NCI-H526 treated with DMSO at 0.1 percent for 48 hours (cell line): Measurements from ENCODE around the gene CYBA.

Experiments used
- DNase-seq: peaks from one replicate; lab custom pipeline; 2025; lab: John Stamatoyannopoulos, UW

Gene CYBA

DNA sequence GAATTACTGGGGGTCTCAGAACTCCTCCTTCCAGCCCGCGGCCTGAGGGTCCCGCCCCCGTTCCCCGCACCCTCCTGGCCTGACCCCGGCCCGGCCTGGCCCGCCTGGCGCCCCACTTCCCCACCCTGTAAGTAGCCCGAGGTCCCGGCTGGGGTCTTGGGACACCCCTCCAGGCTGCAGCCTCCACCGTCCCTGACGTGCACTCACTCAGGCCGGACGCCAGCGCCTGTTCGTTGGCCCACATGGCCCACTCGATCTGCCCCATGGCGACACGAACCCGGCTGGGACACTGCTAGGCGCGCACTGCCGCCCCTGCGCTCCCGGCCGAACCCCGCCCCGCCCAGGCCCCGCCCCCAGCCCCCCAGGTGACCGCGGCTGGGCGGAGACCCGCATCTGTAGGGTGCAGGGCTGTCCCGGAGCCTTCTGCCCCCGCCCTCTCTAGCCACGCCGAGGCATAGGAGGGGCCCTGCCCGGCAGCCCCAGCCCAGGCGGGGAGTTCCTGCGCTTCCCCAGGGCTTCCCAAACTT is at the start of gene CYBA:
TSS of gene CYBA (minus strand) at position 305 of the 527 bp plus-strand sequence. CDS start at position 265, 40 bp downstream.
- DNase-seq = no peak

DNA sequence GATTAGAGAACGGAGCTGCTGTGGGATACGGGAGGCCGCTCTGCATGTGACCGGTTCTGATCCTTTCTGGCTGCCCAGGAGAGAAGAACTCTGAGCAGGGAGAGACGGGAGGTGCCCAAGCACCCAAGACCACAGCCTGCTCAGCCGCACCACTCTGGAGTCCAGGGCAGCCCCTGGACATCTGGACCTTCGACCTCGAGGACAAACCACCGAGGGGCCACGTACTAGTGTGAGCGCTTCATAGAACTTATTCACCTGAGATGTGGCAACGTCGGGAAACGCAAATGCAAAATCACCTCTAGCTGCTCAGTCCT is 49.4 kb upstream of the CYBA start:
- DNase-seq = no peak

DNA sequence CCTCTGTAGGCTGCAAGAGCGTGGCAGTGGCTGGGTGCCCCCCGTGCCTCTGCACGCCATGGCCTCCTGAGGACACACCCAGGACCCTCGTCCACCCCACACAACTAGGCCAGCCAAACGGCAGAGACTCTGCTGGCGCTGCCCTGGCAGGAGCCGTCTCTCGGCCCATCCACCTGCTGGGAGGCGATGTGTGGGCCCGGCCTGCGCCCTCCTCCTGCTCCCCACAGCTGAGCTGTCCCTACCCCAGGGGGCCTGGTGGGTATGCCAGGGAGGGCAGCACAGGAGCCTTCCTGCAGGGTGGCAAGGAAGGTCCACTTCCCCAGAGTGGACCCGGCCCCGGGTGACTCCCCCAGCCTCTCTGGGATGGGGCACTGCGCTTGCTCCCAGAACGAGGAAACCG is 48.3 kb upstream of the CYBA start:
- DNase-seq = no peak

DNA sequence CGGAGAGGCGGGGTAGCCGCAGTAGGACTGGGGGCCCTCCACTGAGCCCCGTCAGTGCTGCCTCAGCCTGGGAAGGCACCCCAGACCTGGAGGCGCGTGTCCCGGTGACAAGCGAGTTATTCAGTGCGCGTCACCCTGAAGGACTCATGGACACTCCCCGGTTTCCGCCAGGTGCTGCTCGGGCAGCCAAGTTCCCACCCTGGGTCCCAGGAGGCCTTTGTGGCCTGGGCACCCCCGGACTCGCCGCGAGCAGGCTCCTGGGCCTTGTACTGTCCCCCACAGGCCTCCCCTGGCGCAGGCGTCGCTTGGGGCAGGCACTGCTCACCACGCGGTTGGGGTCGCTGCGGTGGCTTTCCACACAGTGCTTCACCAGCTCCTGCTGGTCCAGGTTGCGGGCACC is 47.8 kb upstream of the CYBA start:
- no peak for DNase-seq

DNA sequence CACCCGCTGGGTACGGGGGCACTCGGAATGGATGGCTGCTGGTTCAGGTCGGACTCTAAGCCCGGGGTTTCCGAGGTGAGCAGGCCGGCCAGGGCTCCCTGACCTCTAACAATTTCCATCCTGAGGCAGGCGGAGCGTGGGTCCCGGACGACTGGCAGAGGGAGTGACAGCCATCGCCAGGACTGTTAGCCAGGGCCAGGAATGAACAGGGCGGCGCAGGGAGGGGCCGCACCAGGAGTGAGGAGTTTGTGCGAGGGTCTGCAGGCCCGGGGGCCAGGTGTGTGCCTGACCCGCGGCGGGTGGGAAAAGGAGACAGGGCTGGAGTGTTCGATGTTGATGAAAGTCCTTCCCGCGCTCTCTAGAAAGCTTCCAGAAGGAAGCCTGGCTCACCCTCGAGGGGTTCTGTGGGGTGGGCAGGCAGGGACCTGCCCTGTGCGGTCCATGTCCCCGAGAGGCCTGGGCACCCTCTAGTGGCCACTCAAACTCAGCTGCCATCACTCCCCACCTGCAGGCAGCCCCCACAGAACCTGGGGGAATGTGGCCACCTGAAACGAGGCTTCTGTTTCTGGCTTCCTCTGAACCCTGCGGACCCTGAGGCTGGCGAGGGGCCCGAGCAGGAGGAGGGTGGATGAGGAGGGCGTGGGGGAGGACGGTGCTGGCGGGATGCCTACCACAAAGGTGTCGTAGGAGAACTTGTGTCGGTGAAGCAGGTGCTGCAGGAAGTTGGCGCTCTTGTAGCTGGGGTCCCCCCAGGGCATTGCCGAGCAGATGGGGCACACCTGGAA is 47.2 kb upstream of the CYBA start:
- DNase-seq = no peak

DNA sequence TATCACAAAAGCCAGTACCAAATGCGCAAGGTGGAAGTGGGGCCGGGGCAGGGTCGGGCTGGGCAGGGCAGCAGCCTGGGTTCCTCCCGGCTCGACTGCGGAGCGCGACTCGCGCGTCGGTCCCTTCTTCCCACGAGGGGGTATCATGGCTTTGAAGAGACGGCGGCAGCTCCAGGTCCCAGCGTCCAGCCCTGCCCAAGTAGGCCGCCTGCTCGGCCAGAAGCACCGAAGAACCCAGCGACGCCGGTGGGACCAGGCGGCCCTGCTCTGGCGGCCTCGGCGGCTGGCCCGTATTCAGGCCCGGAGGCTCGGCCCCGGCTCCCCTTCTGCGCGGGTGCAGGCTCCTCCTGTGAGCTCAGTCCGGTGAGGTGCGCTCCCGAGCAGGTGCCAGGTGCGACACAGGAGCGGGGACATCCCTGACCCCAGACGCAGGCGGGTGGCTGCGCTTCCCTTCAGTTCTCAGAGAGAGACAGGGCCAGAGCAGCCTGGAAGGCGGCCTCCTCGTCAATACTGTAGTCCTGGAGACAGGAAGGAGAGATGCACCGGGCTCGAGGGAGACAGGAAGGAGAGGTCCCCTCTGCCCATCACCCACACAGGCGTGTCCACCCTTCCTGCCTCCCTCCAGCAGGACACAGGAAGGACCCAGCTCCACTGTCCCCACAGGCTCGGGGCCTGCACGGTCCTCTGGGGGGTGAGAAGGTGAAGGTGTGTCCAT is 46.4 kb upstream of the CYBA start:
- no peak for DNase-seq

DNA sequence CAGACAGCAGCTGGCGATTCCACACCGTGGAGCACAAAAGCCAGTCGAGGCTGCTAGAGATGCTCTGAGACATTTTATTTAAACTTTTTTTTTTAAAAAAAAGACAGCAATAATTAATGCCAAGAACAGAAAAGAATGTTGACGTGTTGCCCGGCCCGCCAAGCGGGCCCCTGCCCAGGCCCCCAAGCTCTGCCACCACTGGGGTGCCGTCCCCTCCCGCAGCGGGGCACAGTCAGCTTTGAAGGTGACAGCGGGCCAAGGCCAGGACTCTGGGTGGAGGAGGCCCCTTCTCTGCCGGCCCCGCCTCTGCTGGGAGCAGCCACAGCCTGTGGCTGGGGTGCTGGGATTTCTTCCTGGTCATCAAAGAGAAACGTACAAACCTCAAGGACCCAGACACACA is 45.6 kb upstream of the CYBA start:
- no peak for DNase-seq

DNA sequence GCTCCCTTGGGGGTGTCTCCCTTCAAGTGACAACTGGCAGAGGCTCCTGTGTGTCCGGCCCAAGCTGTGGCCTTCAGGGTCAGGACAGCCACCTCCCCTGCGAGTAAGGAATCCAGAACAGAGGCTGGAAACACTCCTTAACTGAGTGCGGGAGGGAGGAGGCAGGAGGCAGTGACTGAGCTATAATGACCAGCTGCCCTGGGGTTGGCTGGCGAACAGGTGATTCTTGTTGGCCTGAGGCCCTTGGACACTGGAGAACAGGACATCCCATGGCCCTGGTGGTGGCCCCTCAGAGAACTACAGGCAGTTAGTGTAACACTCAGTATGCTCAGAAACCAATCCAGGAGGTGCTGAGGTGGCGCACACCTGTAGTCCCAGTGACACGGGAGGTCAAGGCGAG is 44.9 kb upstream of the CYBA start:
- DNase-seq = no peak

DNA sequence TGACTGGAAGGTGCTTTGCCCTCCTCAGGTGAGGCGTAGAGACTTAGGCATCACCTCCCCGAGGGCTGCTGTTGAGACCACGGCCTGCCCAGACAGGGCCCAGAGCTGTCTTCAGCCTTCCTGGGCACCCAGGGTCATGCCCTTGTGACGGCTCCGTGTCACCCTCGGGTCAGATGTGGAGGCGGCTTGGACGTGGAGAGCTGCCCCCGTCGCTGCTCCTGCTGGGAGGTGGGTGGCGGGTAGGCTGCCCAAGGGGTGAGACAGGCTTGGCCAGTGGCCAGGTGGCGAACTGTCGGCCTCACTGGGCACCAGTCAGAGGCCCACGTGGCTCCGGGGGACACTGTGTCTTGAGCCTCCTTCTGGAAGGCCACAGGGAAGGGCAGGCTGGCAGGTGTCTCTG is 44.4 kb upstream of the CYBA start:
- DNase-seq = no peak

DNA sequence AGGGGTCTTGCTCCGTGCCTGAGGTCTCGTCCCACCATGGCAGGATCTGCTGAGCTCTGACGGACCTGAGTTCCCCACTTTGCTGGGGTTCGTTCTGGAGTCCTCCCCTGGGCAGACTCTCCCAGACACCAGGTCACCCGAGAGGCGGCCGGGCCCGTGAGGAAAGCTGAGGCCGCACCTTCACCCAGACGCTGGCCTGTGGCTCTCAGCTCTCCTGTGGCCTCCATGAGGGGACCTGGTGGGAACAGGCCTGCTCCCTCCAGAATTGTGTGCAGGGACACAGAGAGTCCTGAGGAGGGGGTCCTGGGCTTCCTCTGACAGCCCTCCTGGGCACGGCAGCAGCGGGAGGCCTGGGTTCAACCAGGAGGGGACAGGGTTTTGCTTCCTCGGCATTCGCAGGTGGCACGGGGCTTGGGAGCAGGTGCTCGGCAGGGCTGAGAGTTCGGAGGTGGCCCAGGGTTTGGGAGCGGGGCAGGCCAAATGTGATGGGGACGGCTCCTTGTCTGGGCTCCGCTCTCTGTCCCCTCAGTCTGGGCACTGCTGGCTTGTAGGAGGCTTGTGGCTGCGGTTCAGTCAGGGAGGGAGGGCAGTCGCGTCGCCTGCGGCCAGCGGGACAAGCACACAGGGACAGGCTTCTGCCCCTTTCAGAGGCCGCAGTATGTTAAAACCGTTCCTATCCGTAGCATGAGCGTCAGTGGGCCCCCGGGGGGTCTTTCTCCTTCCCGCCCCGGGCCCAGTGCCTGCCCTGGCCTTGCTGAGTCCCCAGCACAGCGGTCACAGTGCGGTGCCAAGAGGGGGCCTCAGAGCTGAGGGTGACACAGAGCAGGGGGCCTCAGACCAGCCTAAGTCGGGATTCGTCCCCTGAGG is 43.6 kb upstream of the CYBA start:
- no peak for DNase-seq

DNA sequence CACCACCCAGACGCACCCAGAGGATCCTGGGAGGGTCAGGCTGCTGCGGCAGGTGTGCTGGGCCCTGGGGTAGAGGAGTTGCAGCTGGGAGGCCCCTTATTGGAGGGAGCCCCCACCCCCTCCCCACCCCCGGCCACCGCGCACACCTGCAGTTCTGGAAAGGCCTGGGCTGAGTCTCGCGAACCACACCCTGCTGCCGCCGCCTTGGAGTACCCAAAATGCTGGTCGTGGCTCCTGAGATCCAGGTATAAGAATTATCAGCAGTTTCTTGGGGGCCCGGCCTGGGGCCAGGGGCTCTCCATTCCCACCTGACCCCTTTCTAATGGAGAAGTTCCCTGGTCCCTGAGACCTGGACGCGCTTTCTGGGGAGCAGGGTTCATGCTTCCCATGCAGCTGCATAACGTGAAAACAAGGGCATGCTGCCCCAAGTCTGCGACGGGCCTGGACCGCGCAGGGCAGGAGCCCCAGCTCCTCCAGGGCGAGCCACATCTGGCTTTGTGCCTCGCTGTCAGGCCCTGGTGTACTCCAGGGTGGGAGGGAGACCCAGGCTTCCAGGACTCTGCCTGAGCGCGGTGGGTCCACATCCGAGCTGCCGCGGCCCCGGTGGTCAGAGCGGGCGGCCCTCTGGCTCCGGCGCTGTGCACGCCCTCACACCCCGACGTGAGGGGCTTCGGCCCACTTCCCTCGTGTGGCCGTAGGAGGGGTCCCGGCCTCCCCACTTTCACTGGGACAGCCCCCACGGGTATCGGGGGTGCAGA is 42.7 kb upstream of the CYBA start:
- DNase-seq = no peak

DNA sequence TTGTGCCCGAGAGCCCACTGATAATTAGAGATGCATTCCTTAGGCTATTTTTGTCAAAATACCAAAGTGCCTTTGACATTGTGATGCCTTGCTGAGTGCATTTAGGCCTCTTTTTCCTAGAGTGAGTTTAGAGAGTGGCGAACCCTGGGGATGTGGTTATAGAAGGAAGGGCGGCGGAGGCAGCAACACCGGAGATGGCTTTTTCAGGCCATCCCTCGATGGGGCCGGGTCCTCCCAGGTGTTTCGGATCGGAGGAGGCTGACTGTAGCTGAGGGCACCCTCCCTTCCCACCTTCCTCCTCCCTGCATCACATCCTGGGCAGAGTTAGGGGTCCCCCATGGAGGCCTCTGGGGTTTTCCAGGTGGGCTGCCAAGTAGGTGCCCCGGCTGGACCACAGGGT is 42.0 kb upstream of the CYBA start:
- no peak for DNase-seq

DNA sequence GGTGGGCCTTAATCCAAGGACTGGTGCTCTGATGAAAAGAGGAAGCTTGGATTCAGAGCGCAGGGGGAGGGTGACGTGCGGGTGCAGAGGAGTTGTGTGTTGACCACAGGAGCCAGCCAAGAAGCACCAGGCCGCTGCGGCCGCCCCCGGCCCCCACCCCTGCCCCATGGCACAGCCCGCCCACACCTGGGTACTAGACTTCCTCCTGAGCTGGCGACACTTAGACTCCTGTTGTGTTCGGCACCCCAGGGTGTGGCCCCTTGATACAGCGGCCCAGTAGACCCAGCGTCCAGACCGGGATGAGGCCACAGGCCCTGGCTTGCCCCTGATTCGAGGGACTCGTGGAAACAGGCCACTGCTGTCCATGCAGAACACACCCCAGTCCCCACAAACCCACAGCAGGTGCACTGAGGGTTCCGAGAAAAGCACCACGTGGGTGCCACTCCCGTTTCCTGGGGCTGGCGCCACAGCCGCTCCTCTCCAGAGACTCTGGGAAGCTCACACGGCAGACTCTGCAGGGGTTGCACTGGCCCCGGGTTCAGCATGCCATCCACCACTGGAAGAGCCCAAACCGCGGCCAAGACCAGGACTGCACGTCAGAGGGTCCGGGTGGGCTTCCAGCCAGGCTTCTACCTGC is 41.2 kb upstream of the CYBA start:
- no peak for DNase-seq

DNA sequence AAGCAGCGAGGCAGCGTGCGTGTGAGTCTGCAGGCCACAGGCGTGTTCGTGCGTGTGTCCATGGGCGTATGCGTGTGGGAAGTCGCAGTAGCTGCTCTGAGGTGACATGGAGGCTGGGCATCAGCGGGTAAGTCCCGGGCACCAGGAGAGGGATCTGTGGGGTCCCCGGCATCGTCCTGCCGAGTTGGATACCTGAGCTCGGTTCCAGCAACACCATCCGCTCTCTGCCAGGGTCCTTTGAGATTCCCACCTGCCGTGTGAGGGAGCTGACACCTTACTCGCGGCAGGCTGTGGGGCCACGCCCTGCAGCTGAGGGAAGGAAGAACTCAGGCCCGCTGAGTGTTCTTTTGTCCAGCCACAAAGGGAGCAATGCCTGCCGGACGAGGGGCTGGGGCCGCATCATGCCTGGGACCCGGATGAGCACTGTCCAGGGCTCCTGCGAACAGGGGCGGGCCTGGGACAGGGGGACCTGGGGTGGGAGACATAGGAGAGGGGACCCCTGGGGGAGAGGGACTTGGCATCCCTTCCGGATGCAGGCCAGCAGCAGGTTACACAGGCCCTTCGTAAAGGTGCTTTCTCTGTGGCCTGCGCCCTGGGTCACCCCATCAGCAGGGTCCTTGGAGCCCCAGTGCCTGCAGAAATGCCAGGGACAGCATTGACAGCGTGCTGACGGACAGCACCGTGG is 40.4 kb upstream of the CYBA start:
- no peak for DNase-seq

DNA sequence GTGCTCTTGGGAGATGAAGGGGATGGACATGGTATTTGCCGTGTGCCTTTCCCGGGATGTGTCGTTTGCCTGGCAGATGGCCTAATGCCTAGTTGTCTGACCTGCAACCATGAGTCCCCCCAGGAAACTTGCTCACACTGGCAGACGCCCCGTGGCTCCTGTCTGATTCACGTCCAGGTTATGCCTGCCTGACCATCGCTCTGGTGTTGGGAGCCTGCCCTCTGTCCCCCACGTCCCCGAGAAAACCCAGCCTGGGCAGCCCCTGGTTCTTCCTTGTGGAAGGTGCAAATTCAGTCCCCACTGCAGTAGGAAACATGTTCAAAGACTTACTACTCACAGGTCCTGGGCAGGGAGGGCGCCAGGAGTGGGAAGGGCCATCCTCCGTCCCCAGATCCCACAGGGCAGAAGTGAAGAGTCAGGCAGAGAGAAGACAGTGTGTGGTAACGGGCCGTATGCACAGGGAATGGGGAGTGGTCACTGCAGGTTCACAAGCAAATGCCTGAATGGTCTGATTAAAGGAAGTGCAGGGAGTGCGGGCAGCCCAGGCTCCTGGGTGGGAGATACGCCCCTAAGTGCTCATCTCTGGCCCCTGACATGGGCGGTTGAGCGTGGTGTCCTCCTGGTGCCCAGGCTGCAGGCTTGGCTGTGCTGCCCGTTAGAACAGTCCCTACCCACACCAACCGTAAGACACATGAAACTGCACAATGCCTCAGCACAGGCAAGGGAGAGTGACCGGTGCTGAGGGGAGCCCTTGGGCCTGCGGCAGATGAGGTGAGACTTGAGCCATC is 39.7 kb upstream of the CYBA start:
- DNase-seq = no peak

DNA sequence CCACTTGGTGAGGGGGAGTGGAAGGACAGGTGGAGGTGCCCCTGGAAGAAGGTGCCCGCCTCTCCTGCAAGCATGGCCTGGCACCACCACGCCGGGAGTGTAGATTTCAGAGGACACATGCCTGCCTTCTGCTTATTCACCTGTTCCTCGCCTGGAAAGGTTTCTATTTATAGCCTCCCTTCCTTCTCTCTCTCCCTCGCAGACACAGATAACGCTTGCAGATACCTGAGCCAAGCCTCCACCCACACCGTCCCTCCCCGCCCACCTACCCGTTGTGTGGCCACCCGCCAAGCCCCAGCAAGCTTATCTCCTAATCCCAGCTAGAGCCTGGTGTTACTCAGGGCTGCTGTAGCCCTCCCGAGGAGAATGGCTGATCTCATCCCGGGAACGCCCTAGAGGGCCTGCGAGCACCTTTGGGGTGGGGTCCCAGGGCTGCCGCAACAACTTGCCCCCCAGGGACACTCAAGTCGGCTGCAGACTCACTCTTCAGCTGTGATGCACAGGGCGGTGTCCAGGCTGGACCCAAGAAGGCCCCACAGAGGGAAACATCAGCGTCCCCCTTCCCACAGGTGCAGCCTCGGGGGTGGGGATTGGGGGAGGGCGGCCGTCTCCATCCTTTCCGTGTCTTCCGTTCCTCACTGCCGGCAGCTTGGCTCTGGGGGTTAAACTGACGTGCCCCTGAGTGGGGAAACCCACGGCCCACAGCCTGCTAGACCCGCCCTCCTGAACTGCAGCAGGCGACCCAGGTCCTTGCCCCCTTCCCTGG is 37.3 kb upstream of the CYBA start:
- peak; percentile 63 for DNase-seq

DNA sequence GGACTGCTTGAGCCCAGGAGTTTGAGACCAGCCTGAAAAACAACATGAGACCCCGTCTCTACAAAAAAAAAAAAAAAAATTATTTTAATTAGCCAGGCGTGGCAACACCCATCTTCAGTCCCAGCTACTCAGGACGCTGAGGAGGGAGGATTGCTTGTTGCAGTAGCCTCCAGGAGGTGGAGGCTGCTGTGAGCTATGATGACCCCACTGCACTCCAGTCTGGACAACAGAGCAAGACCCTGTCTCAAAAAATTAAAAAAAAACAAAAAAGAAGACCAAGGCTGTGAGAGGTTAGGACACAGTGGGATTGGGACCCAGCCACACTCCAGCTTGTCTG is 36.8 kb upstream of the CYBA start:
- DNase-seq = no peak

DNA sequence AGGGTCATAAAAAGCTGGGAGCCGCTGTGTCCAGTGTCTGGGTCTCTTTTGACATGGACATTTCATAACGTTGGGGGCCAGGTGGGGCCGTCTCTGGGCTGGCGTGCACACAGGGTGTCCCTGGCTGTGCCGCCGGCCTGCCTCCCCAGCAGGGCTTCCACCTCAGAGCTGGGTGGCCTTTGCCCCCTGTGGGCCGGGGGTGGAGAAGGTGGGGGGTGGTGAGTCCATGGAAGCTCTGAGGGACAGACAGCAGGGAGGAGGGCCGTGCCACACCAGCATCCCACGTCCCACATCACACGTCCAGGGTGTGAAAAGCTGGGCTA is 36.4 kb upstream of the CYBA start:
- no peak for DNase-seq

DNA sequence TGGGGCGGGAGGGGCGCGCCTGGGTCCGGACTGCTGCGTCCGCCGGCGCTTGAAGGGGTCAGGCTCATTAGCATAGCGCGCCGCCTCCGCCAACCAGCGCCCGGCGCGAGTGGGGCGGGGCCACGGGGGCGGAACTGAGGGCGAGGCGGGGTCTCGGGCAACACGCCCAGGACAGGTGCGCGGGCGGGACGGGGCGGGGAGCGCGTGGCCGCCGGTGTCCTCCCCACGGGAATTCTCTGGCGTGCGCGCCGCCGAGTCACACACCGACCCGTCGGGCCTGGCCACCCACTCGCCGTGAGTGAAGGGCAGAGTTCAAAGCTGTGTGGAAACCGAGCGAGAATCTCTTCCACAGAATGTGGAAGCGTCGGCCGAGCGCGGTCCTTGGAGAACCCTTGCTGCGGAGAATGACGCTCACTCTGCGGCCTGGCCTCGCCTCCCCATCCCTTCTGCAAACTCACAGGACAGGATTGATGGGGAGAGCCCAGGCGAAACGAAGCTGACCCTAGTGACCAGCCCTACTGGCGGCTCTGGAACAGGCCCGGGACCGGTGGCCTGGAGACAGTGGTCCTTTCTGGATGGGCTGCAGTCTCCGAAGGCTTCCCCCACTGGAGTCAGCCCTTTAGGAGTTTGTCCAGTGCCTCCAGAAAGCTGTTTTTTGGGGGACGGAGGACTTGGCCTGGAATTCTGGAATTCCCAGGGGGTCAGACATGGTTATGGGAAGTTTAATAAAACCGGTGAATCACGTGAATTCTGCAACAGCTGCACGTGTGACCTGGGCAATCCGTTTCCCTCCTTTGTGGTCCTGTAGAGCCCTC is 35.8 kb upstream of the CYBA start, which contains the start of gene SNAI3:
TSS of gene SNAI3 (minus strand) at position 69 of the 815 bp plus-strand sequence. CDS start 101 bp downstream, outside the sequence.
- peak; percentile 39 for DNase-seq
